HG02798 (cell line): ENCODE measurements around the gene PKP3.
A peak's percentile ranks its signal among the peaks of the same experiment; 100 is the strongest.
"Not testable (repeated sequence)": the region's sequence is repeated elsewhere in the genome, so short reads cannot be mapped to it uniquely, and the experiment has no call there.

Source experiments
- ATAC-seq: cut with Tn5 transposase; IDR thresholded peaks from one replicate; pipeline ENCODE4 v1.9.1; 2021; ENCODE audit warnings: mild to moderate bottlenecking; ENCODE audit not compliant: unreplicated experiment, poor library complexity

The PKP3 gene

GRCh38 chr11:393219-394033, 583 bp upstream of the PKP3 start:
- no peak for ATAC-seq

- ATAC-seq = no peak
Observed at GRCh38 chr11:394858-395655, 1.0 kb downstream of the PKP3 start.

GRCh38 chr11:395866-396265, 1.9 kb downstream of the PKP3 start:
- ATAC-seq = no peak

GRCh38 chr11:396511-396947, 2.5 kb downstream of the PKP3 start:
- no peak for ATAC-seq

GRCh38 chr11:396948-397548, 3.0 kb downstream of the PKP3 start:
- peak; percentile 67 for ATAC-seq

GRCh38 chr11:398826-399225, 4.8 kb downstream of the PKP3 start:
- no peak for ATAC-seq

- ATAC-seq = no peak
Observed at GRCh38 chr11:399731-400211, 5.8 kb downstream of the PKP3 start.

- ATAC-seq = no peak
Observed at GRCh38 chr11:400241-400689, 6.3 kb downstream of the PKP3 start.

GRCh38 chr11:401196-401595, 7.2 kb downstream of the PKP3 start:
- ATAC-seq = not testable (repeated sequence)

- ATAC-seq = no peak
Observed at GRCh38 chr11:403021-403760, 9.2 kb downstream of the PKP3 start.

GRCh38 chr11:403761-404431, 9.9 kb downstream of the PKP3 start:
- no peak for ATAC-seq

- ATAC-seq = no peak
Observed at GRCh38 chr11:404551-405264, 10.7 kb downstream of the PKP3 start.

- ATAC-seq = no peak
Observed at GRCh38 chr11:405323-405953, 11.4 kb downstream of the PKP3 start.

GRCh38 chr11:405954-406795, 12.2 kb downstream of the PKP3 start:
- ATAC-seq = no peak

- peak; percentile 77 for ATAC-seq
Observed at GRCh38 chr11:406796-407650, 13.0 kb downstream of the PKP3 start.

- ATAC-seq = no peak
Observed at GRCh38 chr11:407651-408123, 13.7 kb downstream of the PKP3 start.
